ENCODE results near the gene TMEM247.

- no peak for TF ChIP-seq CTCF (conservative IDR thresholded peaks at IDR 0.05; ENCODE audit: low read depth, low read length)
- no peak for TF ChIP-seq EZH2 (IDR thresholded peaks at IDR 0.05; ENCODE audit: low read length, unreplicated experiment)
These were observed 10.2 kb upstream of the TMEM247 start for GRCh38 chr2:46469116-46469515.

All from PC-3 (cell line).